GM21619 (cell line): ENCODE measurements around the gene TFAP2D.

Experiments
- ATAC-seq: cut with Tn5 transposase; IDR thresholded peaks from one replicate; pipeline ENCODE4 v1.9.1; 2021; ENCODE audit not compliant: unreplicated experiment

Gene TFAP2D

GRCh38 chr6:50818020-50818419 lies 104.7 kb downstream of the TFAP2D start:
- ATAC-seq, result no peak

- no peak for ATAC-seq
Measured at GRCh38 chr6:50818673-50819072, 105.3 kb downstream of the TFAP2D start, which contains the start of gene TFAP2B. TFAP2B (plus strand) TSS chr6:50818871; CDS start chr6:50818892, 21 bp downstream.

GRCh38 chr6:50819466-50819903 lies 106.2 kb downstream of the TFAP2D start:
- no peak for ATAC-seq

GRCh38 chr6:50819904-50820868 lies 106.9 kb downstream of the TFAP2D start:
- no peak for ATAC-seq

GRCh38 chr6:50820869-50821264 lies 107.5 kb downstream of the TFAP2D start:
- ATAC-seq, result no peak

GRCh38 chr6:50821441-50822077 lies 108.2 kb downstream of the TFAP2D start:
- no peak for ATAC-seq

- no peak for ATAC-seq
Measured at GRCh38 chr6:50822078-50822476, 108.8 kb downstream of the TFAP2D start.
